Pancreas (tissue), 10 donors: ENCODE results near the gene ADCY4. TPM values are rescaled to one million over a fixed set of nuclear protein-coding genes. Genes with fewer than 3 reads are reported as not detected.
A peak's percentile ranks its signal among the peaks of the same experiment; 100 is the strongest.

ENCODE experiments used
- ATAC-seq, 4 donors: fragments of 200-7000 bp; cut with Tn5 transposase; one replicate each; pipeline versions ENCODE4 v1.8.0 to v1.9.1; 2020; ENCODE audit warnings: mild to moderate bottlenecking in 4 of 4, moderate library complexity in 4 of 4
- DNase-seq, 6 donors: peaks; one replicate each; pipeline ENCODE4 v3.0.0-alpha.2; 2020
- FAIRE-seq: peaks from 2 replicates; lab custom pipeline; 2012; peaks lifted over from hg19 to GRCh38; lab: Jason Lieb, UNC
- H3K27ac ChIP-seq, 4 donors: fragments of 200-600 bp; sonication (generic); 1 replicate in 3 of 4; 2 replicates in 1 of 4; pipeline versions ENCODE4 v1.5.0 to v1.8.0; 2020
- H3K27me3 ChIP-seq, 4 donors: fragments of 200-600 bp; one replicate each; pipeline ENCODE4 v1.8.0; 2021
- H3K36me3 ChIP-seq, 3 donors: fragments of 200-600 bp; sonication (generic) in 1 of 3; one replicate each; pipeline versions ENCODE4 v1.5.0 to v1.8.0; 2020 to 2021
- H3K4me1 ChIP-seq, 3 donors: fragments of 200-600 bp; one replicate each; pipeline ENCODE4 v1.8.0; 2021
- H3K4me3 ChIP-seq, 4 donors: fragments of 200-600 bp; sonication (generic) in 2 of 4; one replicate each; pipeline versions ENCODE4 v1.5.0 to v1.8.0; 2020 to 2021
- H3K9me3 ChIP-seq, 4 donors: fragments of 200-600 bp; one replicate each; pipeline ENCODE4 v1.8.0; 2021
- CTCF ChIP-seq, 4 donors: fragments of 200-600 bp; sonication (generic) in 3 of 4; IDR thresholded peaks; one replicate each; pipeline versions ENCODE4 v1.5.0 to v1.8.0; 2021; ENCODE audit warnings: antibody characterized with exemption in 4 of 4
- WGBS, 2 donors: extraction: QIAGEN DNeasy Blood & Tissue Kit; methylation state at CpG; one replicate each; pipeline ENCODE4 v1.1.7; 2013; 5-methylcytosine and 5-hydroxymethylcytosine counted together
- intact Hi-C, 3 donors: fragments of 100-400 bp; cut with DNase I; formaldehyde crosslinking; loops; one replicate each; pipeline versions ENCODE4 v1.11.1 to v1.14.2; 2022
- polyA plus RNA-seq, 2 donors: library from polyadenylated mRNA; stranded (reverse); fragments of 200-250 nt; gene quantifications; one replicate each; pipeline ENCODE4 v1.2.3, GENCODE V29; 2013
- total RNA-seq, 6 donors: library from RNA; stranded (reverse); fragmentation: NEBNext Ultra II Directional in 4 of 6; extraction: Animal tissue kit (Norgen Biotek cat#: 25700) in 4 of 6; gene quantifications; one replicate each; pipeline versions ENCODE4 v1.2.1 to v1.2.4, GENCODE V29; 2021 to 2023
- donor health status: healthy with polysubstance abuse.
- donor health status: DM: no; HTN: no; CAD: no; lungs with moderate emphysema.
- donor health status: DM: no; HTN: no; CAD: no.
- donor health status: control.
- donor health status: control.
- donor health status: Bipolar disorder and iron deficiency.
- donor health status: DM: yes; HTN: yes; CAD: no.
- donor health status: DM: no; HTN: no; CAD: no.
- donor health status: DM: no; HTN: no; CAD: no.
- donor health status: DM: yes; HTN: yes; CAD: no.

Gene ADCY4
- total and polyA plus RNA-seq, 8 donors, result 3.2 to 59.3 (median 5.3) TPM

GRCh38 chr14:24271834-24272263, 63.0 kb downstream of the ADCY4 start:
- intact Hi-C loops, result no loop called here
- peaks cover 11 to 25% (median 18%) of the 10 kb centered on the region in 3 donors for H3K4me1 ChIP-seq
- no peak for ATAC-seq
- H3K4me3 ChIP-seq, result peak overlapping the region; percentile 48 to 99 (median 90)
- no peaks in the 10 kb centered on the region for H3K27me3 ChIP-seq
- H3K36me3 ChIP-seq, result peaks cover 0 to 10% (median 0%) of the 10 kb centered on the region in 3 donors
- no peaks in the 10 kb centered on the region for H3K9me3 ChIP-seq
- FAIRE-seq, result no peak
- TF ChIP-seq CTCF (IDR thresholded peaks at IDR 0.05), result no peak
- DNase-seq, result no peak
- H3K27ac ChIP-seq, result peak overlapping the region; percentile 90 to 98 (median 96)
- 5 to 10% methylated on average over 3 of the region's 3 CpGs for WGBS, 2 donors

GRCh38 chr14:24271134-24271833, 63.6 kb downstream of the ADCY4 start, which contains the start of gene RABGGTA:
Gene RABGGTA, minus strand, starts transcription at chr14:24271597. Its CDS starts 482 bp downstream, at chr14:24271115.
- DNase-seq (peak; percentile 89 to 96 (median 92)), FAIRE-seq (no peak), ATAC-seq (peak; percentile 90 to 96 (median 91))
- intact Hi-C loops, result no loop called here
- peak; percentile 49 to 73 (median 60) for TF ChIP-seq CTCF (IDR thresholded peaks at IDR 0.05)
- Histone ChIP-seq H3K9me3 (no peaks in the 10 kb centered on the region), H3K4me3 (peak within 1 kb of the TSS; percentile 48 to 99 (median 90)), H3K27me3 (no peaks in the 10 kb centered on the region), H3K27ac (peak within 1 kb of the TSS; percentile 90 to 98 (median 96)), H3K36me3 (peaks cover 0 to 16% (median 0%) of the 10 kb centered on the region in 3 donors), H3K4me1 (peaks cover 11 to 25% (median 18%) of the 10 kb centered on the region in 3 donors)
- WGBS, 2 donors, result 0 to 1% methylated on average over 42 to 61 of the region's 61 CpGs

- no peak for FAIRE-seq
- peaks cover 0 to 18% (median 0%) of the 10 kb centered on the region in 3 donors for H3K36me3 ChIP-seq
- DNase-seq, result no peak
- no peak for TF ChIP-seq CTCF (IDR thresholded peaks at IDR 0.05)
- no peaks in the 10 kb centered on the region for H3K9me3 ChIP-seq
- intact Hi-C loops, result no loop called here
- peak overlapping the region; percentile 48 to 99 (median 90) for H3K4me3 ChIP-seq
- 12% methylated on average over 13 of the region's 13 CpGs for whole genome bisulfite sequencing, 2 donors
- peak overlapping the region; percentile 90 to 98 (median 96) for H3K27ac ChIP-seq
- peak in 3 of 4 donors; percentile 1 to 4 (median 3) for ATAC-seq
- H3K27me3 ChIP-seq, result no peaks in the 10 kb centered on the region
- H3K4me1 ChIP-seq, result peaks cover 11 to 25% (median 18%) of the 10 kb centered on the region in 3 donors
These were observed 64.2 kb downstream of the ADCY4 start for GRCh38 chr14:24270537-24271133.

- ATAC-seq, result no peak
- peaks cover 11 to 22% (median 18%) of the 10 kb centered on the region in 3 donors for H3K4me1 ChIP-seq
- peaks cover 0 to 18% (median 0%) of the 10 kb centered on the region in 3 donors for H3K36me3 ChIP-seq
- no peaks in the 10 kb centered on the region for H3K9me3 ChIP-seq
- no peak overlapping the region for H3K4me3 ChIP-seq
- TF ChIP-seq CTCF (IDR thresholded peaks at IDR 0.05), result no peak
- WGBS, 2 donors, result 92 to 96% methylated on average over 14 of the region's 14 CpGs
- intact Hi-C loops, result no loop called here
- no peak for FAIRE-seq
- no peaks in the 10 kb centered on the region for H3K27me3 ChIP-seq
- no peak overlapping the region for H3K27ac ChIP-seq
- DNase-seq, result peak in 2 of 6 donors; percentile 34 to 69
These were observed 64.8 kb downstream of the ADCY4 start for GRCh38 chr14:24269910-24270536.
